ENCODE results near the gene OTUB1.

DNA sequence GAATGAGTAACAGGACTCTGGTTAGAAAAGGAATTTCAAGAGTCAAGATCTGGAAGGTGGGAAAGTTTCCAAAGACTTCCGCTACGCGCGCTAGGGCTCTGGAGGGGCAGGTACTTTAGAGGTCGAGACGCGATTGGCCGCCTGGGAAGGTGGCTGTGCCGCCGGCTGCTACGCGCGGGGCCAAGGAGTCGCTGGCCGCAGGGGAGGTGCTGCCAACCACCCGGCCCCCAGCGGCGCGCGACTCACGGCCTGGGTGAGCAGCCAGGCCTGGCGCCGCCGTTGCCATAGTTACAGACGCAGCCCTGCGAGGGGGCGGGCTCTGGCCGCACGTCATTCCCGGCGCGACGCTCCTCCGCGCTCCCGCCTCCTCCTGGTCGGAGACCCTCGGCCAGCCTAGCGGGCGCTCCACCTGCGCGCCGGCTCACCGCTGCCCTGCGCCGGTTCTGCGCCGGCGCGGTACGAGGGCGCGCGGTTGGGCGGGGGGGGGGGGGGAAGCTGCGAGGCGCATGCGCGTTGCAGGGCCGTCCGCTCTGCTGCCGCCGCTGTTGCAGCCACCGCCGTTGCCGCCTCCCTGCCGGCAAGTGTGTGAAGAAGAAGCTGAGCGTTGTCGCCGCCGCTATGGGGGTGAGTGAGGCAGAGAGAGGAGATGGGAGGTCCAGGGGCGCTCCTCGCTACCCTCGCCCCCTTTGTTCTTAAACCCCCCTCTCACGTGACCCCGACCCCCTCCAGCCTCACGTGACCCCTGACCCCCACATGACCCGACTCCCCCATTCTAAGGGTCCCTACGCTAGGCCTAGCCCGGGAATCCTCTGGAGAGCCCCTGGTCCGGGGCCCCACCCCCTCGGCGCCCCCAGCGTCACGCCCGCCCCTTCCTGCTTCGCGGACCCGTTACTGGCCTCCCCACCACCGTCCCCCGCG lies 47.5 kb upstream of the OTUB1 start, which contains the start of gene NAA40:
- TF ChIP-seq CTCF (IDR thresholded peaks at IDR 0.05; ENCODE audit: insufficient read depth, low read length, poor library complexity, severe bottlenecking): no peak
- no peak for TF ChIP-seq EZH2phosphoT487 (conservative IDR thresholded peaks at IDR 0.05; ENCODE audit: low read length)

Data from SU-DHL-6 (cell line).